ENCODE measurements around the gene EPHX1. TPM values are rescaled to one million over a fixed set of nuclear protein-coding genes. Genes with fewer than 3 reads are reported as not detected.

The EPHX1 gene
- total and polyA plus RNA-seq, 4 donors: 93.8 to 1,448 (median 204) TPM

DNA sequence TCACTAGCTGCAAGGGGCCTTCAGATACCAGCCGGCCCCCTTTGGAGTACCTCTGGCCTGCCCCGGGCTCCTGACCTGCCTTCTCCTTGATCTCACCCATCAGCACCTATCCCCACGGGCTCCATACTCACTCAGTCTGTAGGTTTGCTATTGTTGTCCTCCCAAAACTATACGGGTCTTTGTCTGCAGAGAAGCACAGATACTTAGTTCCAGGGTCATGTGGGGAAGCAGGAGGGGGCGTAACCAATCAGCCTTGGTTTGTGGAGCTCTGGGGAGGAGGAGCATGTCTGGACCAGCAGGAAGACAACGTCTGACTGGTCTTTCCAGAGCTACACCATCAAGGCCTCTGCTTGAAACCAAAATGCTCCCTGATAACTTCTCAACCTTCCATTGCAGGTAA is 57.1 kb downstream of the EPHX1 start:
- WGBS: 78% methylated on average over 6 of the region's 6 CpGs
- Histone ChIP-seq H3K9ac (ENCODE audit: low read depth in 1 of 2, low read length in 2 of 2) (no peak overlapping the region), H3K4me1 (ENCODE audit: control insufficient read depth in 4 of 4, insufficient read depth in 4 of 4, low read length in 3 of 4) (no peaks in the 10 kb centered on the region), H3K9me3 (ENCODE audit: control insufficient read depth in 4 of 4, low read length in 3 of 4) (no peaks in the 10 kb centered on the region), H3K36me3 (ENCODE audit: control insufficient read depth in 4 of 4, insufficient read depth in 3 of 4, low read depth in 1 of 4, low read length in 3 of 4) (peaks cover 13 to 80% (median 65%) of the 10 kb centered on the region in 4 donors), H3K4me3 (ENCODE audit: low read depth in 1 of 3, low read length in 3 of 3) (no peak overlapping the region), H3K27me3 (ENCODE audit: control insufficient read depth in 4 of 4, insufficient read depth in 4 of 4, low read length in 3 of 4) (no peaks in the 10 kb centered on the region), H3K27ac (ENCODE audit: low read depth in 1 of 2, low read length in 2 of 2) (no peak overlapping the region)
- no peak for DNase-seq (ENCODE audit: low spot score)
- TF ChIP-seq, protein P1, sequence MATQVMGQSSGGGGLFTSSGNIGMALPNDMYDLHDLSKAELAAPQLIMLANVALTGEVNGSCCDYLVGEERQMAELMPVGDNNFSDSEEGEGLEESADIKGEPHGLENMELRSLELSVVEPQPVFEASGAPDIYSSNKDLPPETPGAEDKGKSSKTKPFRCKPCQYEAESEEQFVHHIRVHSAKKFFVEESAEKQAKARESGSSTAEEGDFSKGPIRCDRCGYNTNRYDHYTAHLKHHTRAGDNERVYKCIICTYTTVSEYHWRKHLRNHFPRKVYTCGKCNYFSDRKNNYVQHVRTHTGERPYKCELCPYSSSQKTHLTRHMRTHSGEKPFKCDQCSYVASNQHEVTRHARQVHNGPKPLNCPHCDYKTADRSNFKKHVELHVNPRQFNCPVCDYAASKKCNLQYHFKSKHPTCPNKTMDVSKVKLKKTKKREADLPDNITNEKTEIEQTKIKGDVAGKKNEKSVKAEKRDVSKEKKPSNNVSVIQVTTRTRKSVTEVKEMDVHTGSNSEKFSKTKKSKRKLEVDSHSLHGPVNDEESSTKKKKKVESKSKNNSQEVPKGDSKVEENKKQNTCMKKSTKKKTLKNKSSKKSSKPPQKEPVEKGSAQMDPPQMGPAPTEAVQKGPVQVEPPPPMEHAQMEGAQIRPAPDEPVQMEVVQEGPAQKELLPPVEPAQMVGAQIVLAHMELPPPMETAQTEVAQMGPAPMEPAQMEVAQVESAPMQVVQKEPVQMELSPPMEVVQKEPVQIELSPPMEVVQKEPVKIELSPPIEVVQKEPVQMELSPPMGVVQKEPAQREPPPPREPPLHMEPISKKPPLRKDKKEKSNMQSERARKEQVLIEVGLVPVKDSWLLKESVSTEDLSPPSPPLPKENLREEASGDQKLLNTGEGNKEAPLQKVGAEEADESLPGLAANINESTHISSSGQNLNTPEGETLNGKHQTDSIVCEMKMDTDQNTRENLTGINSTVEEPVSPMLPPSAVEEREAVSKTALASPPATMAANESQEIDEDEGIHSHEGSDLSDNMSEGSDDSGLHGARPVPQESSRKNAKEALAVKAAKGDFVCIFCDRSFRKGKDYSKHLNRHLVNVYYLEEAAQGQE (IDR thresholded peaks at IDR 0.05): no peak
- TF ChIP-seq GABPA (IDR thresholded peaks at IDR 0.05 in 1 of 2, conservative IDR thresholded peaks at IDR 0.05 in 1 of 2) (no peak), NR2F2 (IDR thresholded peaks at IDR 0.05) (no peak), FOXA2 (IDR thresholded peaks at IDR 0.05) (no peak), HNF4G (IDR thresholded peaks at IDR 0.05) (no peak), TAF1 (conservative IDR thresholded peaks at IDR 0.05) (no peak), FOXA1 (IDR thresholded peaks at IDR 0.05) (no peak), SP1 (IDR thresholded peaks at IDR 0.05) (no peak), YY1 (IDR thresholded peaks at IDR 0.05) (no peak), RAD21 (IDR thresholded peaks at IDR 0.05) (no peak), EGR1 (IDR thresholded peaks at IDR 0.05; ENCODE audit: low read depth in 2 of 2) (no peak), ZBTB33 (IDR thresholded peaks at IDR 0.05) (no peak), JUND (IDR thresholded peaks at IDR 0.05) (no peak), RXRA (IDR thresholded peaks at IDR 0.05) (no peak), HNF4A (conservative IDR thresholded peaks at IDR 0.05) (no peak)
- TF ChIP-seq, protein P2, sequence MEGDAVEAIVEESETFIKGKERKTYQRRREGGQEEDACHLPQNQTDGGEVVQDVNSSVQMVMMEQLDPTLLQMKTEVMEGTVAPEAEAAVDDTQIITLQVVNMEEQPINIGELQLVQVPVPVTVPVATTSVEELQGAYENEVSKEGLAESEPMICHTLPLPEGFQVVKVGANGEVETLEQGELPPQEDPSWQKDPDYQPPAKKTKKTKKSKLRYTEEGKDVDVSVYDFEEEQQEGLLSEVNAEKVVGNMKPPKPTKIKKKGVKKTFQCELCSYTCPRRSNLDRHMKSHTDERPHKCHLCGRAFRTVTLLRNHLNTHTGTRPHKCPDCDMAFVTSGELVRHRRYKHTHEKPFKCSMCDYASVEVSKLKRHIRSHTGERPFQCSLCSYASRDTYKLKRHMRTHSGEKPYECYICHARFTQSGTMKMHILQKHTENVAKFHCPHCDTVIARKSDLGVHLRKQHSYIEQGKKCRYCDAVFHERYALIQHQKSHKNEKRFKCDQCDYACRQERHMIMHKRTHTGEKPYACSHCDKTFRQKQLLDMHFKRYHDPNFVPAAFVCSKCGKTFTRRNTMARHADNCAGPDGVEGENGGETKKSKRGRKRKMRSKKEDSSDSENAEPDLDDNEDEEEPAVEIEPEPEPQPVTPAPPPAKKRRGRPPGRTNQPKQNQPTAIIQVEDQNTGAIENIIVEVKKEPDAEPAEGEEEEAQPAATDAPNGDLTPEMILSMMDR (IDR thresholded peaks at IDR 0.05; ENCODE audit: low read depth, low read length, missing input control): no peak
- TF ChIP-seq, protein P3, sequence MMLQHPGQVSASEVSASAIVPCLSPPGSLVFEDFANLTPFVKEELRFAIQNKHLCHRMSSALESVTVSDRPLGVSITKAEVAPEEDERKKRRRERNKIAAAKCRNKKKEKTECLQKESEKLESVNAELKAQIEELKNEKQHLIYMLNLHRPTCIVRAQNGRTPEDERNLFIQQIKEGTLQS (IDR thresholded peaks at IDR 0.05): no peak
- TF ChIP-seq, protein P4, sequence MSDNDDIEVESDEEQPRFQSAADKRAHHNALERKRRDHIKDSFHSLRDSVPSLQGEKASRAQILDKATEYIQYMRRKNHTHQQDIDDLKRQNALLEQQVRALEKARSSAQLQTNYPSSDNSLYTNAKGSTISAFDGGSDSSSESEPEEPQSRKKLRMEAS (IDR thresholded peaks at IDR 0.05): no peak

Data from liver (tissue), 9 donors.